ENCODE measurements around the gene RAB36.

RAB36 gene

GRCh38 chr22:23137905-23138561 is 7.2 kb upstream of the RAB36 start:
- no peak for DNase-seq (ENCODE audit: low read depth)

GRCh38 chr22:23138584-23139435 is 6.5 kb upstream of the RAB36 start:
- DNase-seq (ENCODE audit: low read depth) = no peak

- DNase-seq (ENCODE audit: low read depth) = no peak
Observed at GRCh38 chr22:23140385-23140784, 4.9 kb upstream of the RAB36 start.

GRCh38 chr22:23142546-23143105 is 2.7 kb upstream of the RAB36 start:
- DNase-seq (ENCODE audit: low read depth) = no peak

- no peak for DNase-seq (ENCODE audit: low read depth)
Observed at GRCh38 chr22:23143119-23143518, 2.2 kb upstream of the RAB36 start.

GRCh38 chr22:23144432-23144831 is 845 bp upstream of the RAB36 start:
- no peak for DNase-seq (ENCODE audit: low read depth)

GRCh38 chr22:23145878-23146470 is 697 bp downstream of the RAB36 start:
- DNase-seq (ENCODE audit: low read depth) = no peak

GRCh38 chr22:23146478-23147205 is 1.4 kb downstream of the RAB36 start:
- DNase-seq (ENCODE audit: low read depth) = no peak

GRCh38 chr22:23147617-23148387 is 2.5 kb downstream of the RAB36 start:
- no peak for DNase-seq (ENCODE audit: low read depth)

GRCh38 chr22:23149743-23150238 is 4.5 kb downstream of the RAB36 start:
- no peak for DNase-seq (ENCODE audit: low read depth)

- DNase-seq (ENCODE audit: low read depth) = no peak
Observed at GRCh38 chr22:23150762-23151161, 5.5 kb downstream of the RAB36 start.

GRCh38 chr22:23151827-23152226 is 6.5 kb downstream of the RAB36 start:
- DNase-seq (ENCODE audit: low read depth) = no peak

GRCh38 chr22:23152238-23153114 is 7.2 kb downstream of the RAB36 start:
- DNase-seq (ENCODE audit: low read depth) = no peak

- no peak for DNase-seq (ENCODE audit: low read depth)
Observed at GRCh38 chr22:23153994-23154393, 8.7 kb downstream of the RAB36 start.

- no peak for DNase-seq (ENCODE audit: low read depth)
Observed at GRCh38 chr22:23154461-23154860, 9.2 kb downstream of the RAB36 start.

- no peak for DNase-seq (ENCODE audit: low read depth)
Observed at GRCh38 chr22:23155143-23155542, 9.9 kb downstream of the RAB36 start.

GRCh38 chr22:23155831-23156230 is 10.6 kb downstream of the RAB36 start:
- DNase-seq (ENCODE audit: low read depth) = no peak

- no peak for DNase-seq (ENCODE audit: low read depth)
Observed at GRCh38 chr22:23156286-23156685, 11.0 kb downstream of the RAB36 start.

- DNase-seq (ENCODE audit: low read depth) = no peak
Observed at GRCh38 chr22:23157560-23158515, 12.6 kb downstream of the RAB36 start.

Data from CMK (cell line).